DND-41 (cell line): ENCODE measurements around the gene ADAMTS9.

Source experiments
- ATAC-seq: fragments of 200-7000 bp; cut with Tn5 transposase; 3 replicates; pipeline ENCODE4 v1.9.1; 2021; ENCODE audit warnings: low read depth; ENCODE audit not compliant: insufficient read depth
- DNase-seq: peaks from one replicate; pipeline ENCODE4 v3.0.0-alpha.2; 2020
- H2AFZ ChIP-seq: 2 replicates; pipeline ENCODE4 v1.6.0; 2012; ENCODE audit warnings: low read depth, low read length
- H3K27ac ChIP-seq: 2 replicates; pipeline ENCODE4 v1.5.1; 2012; ENCODE audit warnings: low read length, inconsistent platforms
- H3K27me3 ChIP-seq: fragments of 200-600 bp; sonication (generic); 2 replicates; pipeline ENCODE4 v1.6.0; 2012; ENCODE audit warnings: low read length, mild to moderate bottlenecking, inconsistent platforms; ENCODE audit not compliant: insufficient read depth, poor library complexity
- H3K36me3 ChIP-seq: 2 replicates; pipeline ENCODE4 v1.5.1; 2012; ENCODE audit warnings: low read length, inconsistent platforms; ENCODE audit not compliant: insufficient read depth
- H3K4me1 ChIP-seq: 2 replicates; pipeline ENCODE4 v1.5.1; 2012; ENCODE audit warnings: mild to moderate bottlenecking, low read length; ENCODE audit not compliant: insufficient read depth
- H3K4me2 ChIP-seq: 2 replicates; pipeline ENCODE4 v1.6.0; 2012; ENCODE audit warnings: mild to moderate bottlenecking, moderate library complexity, low read length, inconsistent platforms; ENCODE audit not compliant: insufficient read depth
- H3K4me3 ChIP-seq, 2 experiments: fragments of 200-600 bp in 1 of 2; shearing (Covaris generic) in 1 of 2; 2 replicates each; pipeline ENCODE4 v1.5.1; 2012 to 2016; ENCODE audit warnings: inconsistent platforms in 2 of 2, low read length in 2 of 2, mild to moderate bottlenecking in 2 of 2, low read depth in 1 of 2, moderate library complexity in 1 of 2
- H3K79me2 ChIP-seq: 2 replicates; pipeline ENCODE4 v1.6.0; 2012; ENCODE audit warnings: low read length, inconsistent platforms; ENCODE audit not compliant: insufficient read depth
- H3K9ac ChIP-seq: 2 replicates; pipeline ENCODE4 v1.6.0; 2012; ENCODE audit warnings: low read depth, mild to moderate bottlenecking, inconsistent platforms, low read length, moderate library complexity
- H3K9me3 ChIP-seq: 2 replicates; pipeline ENCODE4 v1.5.1; 2012; ENCODE audit warnings: low read length, moderate library complexity, mild to moderate bottlenecking, inconsistent platforms; ENCODE audit not compliant: insufficient read depth, severe bottlenecking
- H4K20me1 ChIP-seq: 2 replicates; pipeline ENCODE4 v1.6.0; 2012; ENCODE audit warnings: low read length; ENCODE audit not compliant: insufficient read depth
- CTCF ChIP-seq: IDR thresholded peaks from 2 replicates; pipeline ENCODE4 v1.5.1; 2012; ENCODE audit warnings: borderline replicate concordance, low read length, moderate library complexity, mild to moderate bottlenecking; ENCODE audit not compliant: poor library complexity, severe bottlenecking; ENCODE audit errors: extremely low read depth
- EZH2 ChIP-seq: IDR thresholded peaks from 3 replicates; pipeline ENCODE4 v1.6.1; 2012; ENCODE audit warnings: borderline replicate concordance, low read depth, mild to moderate bottlenecking, moderate library complexity, low read length, inconsistent platforms; ENCODE audit not compliant: severe bottlenecking

The ADAMTS9 gene

GRCh38 chr3:64502284-64502683, 185.5 kb downstream of the ADAMTS9 start:
- Histone ChIP-seq H3K27ac (no peak overlapping the region), H3K36me3 (no peaks in the 10 kb centered on the region), H4K20me1 (no peaks in the 10 kb centered on the region), H3K9ac (no peak overlapping the region), H3K9me3 (no peaks in the 10 kb centered on the region), H3K4me3 (no peak overlapping the region), H3K4me2 (no peak overlapping the region), H2AFZ (no peak overlapping the region), H3K27me3 (no peaks in the 10 kb centered on the region), H3K4me1 (no peaks in the 10 kb centered on the region), H3K79me2 (no peaks in the 10 kb centered on the region)
- TF ChIP-seq EZH2 (no peak), CTCF (no peak)
- ATAC-seq = no peak
- DNase-seq = no peak

GRCh38 chr3:64501298-64501906, 186.4 kb downstream of the ADAMTS9 start:
- no peak for ATAC-seq
- Histone ChIP-seq H3K79me2 (no peaks in the 10 kb centered on the region), H3K4me1 (no peaks in the 10 kb centered on the region), H2AFZ (no peak overlapping the region), H3K9me3 (no peaks in the 10 kb centered on the region), H3K27me3 (no peaks in the 10 kb centered on the region), H3K4me3 (no peak overlapping the region), H3K27ac (no peak overlapping the region), H4K20me1 (no peaks in the 10 kb centered on the region), H3K36me3 (no peaks in the 10 kb centered on the region), H3K9ac (no peak overlapping the region), H3K4me2 (no peak overlapping the region)
- TF ChIP-seq EZH2 = no peak
- TF ChIP-seq CTCF = no peak
- DNase-seq = no peak

GRCh38 chr3:64496786-64497490, 190.9 kb downstream of the ADAMTS9 start:
- no peak for ATAC-seq

More at GRCh38 chr3:64496786-64497490, 190.9 kb downstream of the ADAMTS9 start:
- Histone ChIP-seq H3K9ac (no peak overlapping the region), H3K79me2 (no peaks in the 10 kb centered on the region), H3K9me3 (no peaks in the 10 kb centered on the region), H3K27me3 (no peaks in the 10 kb centered on the region), H4K20me1 (no peaks in the 10 kb centered on the region), H3K4me1 (no peaks in the 10 kb centered on the region), H3K36me3 (no peaks in the 10 kb centered on the region), H2AFZ (no peak overlapping the region), H3K4me3 (no peak overlapping the region), H3K27ac (no peak overlapping the region), H3K4me2 (no peak overlapping the region)
- TF ChIP-seq CTCF (no peak), EZH2 (no peak)
- DNase-seq = no peak
